Endothelial cell of umbilical vein (primary cell): ENCODE measurements around the gene ACTL7B. TPM values are rescaled to one million over a fixed set of nuclear protein-coding genes. Genes with fewer than 3 reads are reported as not detected.
"Not testable (repeated sequence)": the region's sequence is repeated elsewhere in the genome, so short reads cannot be mapped to it uniquely, and the experiment has no call there.

Experiments used
- BruUV-seq: library from RNA; stranded (reverse); fragments of 400-500 nt; replicated peaks from 2 replicates; lab custom pipeline; 2021; lab: Mats Ljungman, UMichigan
- CTCF ChIA-PET: fragments of 300-600, 350-600 bp; sonication (Branson Sonifier 250); formaldehyde crosslinking; loops from one replicate; lab custom pipeline; 2021; ENCODE audit warnings: antibody characterized with exemption, inconsistent platforms; lab: Charles Lee
- POLR2A ChIA-PET: fragments of 300-600, 350-600 bp; sonication (Branson Sonifier 250); formaldehyde crosslinking; loops from one replicate; lab custom pipeline; 2021; ENCODE audit warnings: antibody characterized with exemption, inconsistent platforms; lab: Charles Lee
- DNase-seq: peaks from one replicate; pipeline ENCODE4 v3.0.0-alpha.2; 2011; ENCODE audit warnings: low read depth, low spot score
- FAIRE-seq: peaks from 2 replicates; lab custom pipeline; 2011; peaks lifted over from hg19 to GRCh38; lab: Jason Lieb, UNC
- H2AFZ ChIP-seq: 2 replicates; pipeline ENCODE4 v1.6.0; 2012; ENCODE audit warnings: low read depth, low read length, control low read depth, inconsistent platforms
- H3K27ac ChIP-seq: 2 replicates; pipeline ENCODE4 v1.5.1; 2011; ENCODE audit warnings: low read depth, mild to moderate bottlenecking, control low read depth, low read length, moderate library complexity; ENCODE audit not compliant: insufficient read depth
- H3K27me3 ChIP-seq, 2 experiments: 2 replicates each; pipeline versions ENCODE4 v1.6.0 to v1.6.1; 2011; ENCODE audit warnings: low read length in 2 of 2, mixed read lengths in 1 of 2; ENCODE audit not compliant: control insufficient read depth in 2 of 2, insufficient read depth in 2 of 2
- H3K36me3 ChIP-seq, 2 experiments: 2 replicates in 1 of 2; 3 replicates in 1 of 2; pipeline ENCODE4 v1.5.1; 2011; ENCODE audit warnings: low read length in 2 of 2, mild to moderate bottlenecking in 1 of 2, moderate library complexity in 1 of 2; ENCODE audit not compliant: control insufficient read depth in 2 of 2, insufficient read depth in 2 of 2; ENCODE audit errors: extremely low read depth in 1 of 2
- H3K4me1 ChIP-seq: 3 replicates; pipeline ENCODE4 v1.5.1; 2011; ENCODE audit warnings: mild to moderate bottlenecking, low read length; ENCODE audit not compliant: control insufficient read depth, insufficient read depth; ENCODE audit errors: extremely low read depth
- H3K4me2 ChIP-seq: 2 replicates; pipeline ENCODE4 v1.6.1; 2011; ENCODE audit warnings: low read length, control low read depth, mixed read lengths; ENCODE audit not compliant: insufficient read depth
- H3K4me3 ChIP-seq, 3 experiments: fragments of 200-600 bp in 1 of 3; sonication (generic), shearing (Covaris generic) in 1 of 3; replicated peaks in 1 of 3; 2 replicates each; pipeline ENCODE4 v1.5.1; 2011 to 2016; ENCODE audit warnings: control low read depth in 3 of 3, low read length in 3 of 3, mild to moderate bottlenecking in 2 of 3, inconsistent platforms in 1 of 3, low read depth in 1 of 3, moderate library complexity in 1 of 3; ENCODE audit not compliant: insufficient read depth in 1 of 3
- H3K79me2 ChIP-seq: 2 replicates; pipeline ENCODE4 v1.6.0; 2012; ENCODE audit warnings: low read length, inconsistent platforms; ENCODE audit not compliant: control insufficient read depth, insufficient read depth
- H3K9ac ChIP-seq: replicated peaks from 2 replicates; pipeline ENCODE3; 2011; ENCODE audit warnings: low read length, control low read depth; ENCODE audit not compliant: insufficient read depth; ENCODE audit errors: extremely low read depth
- H3K9me1 ChIP-seq: replicated peaks from 3 replicates; pipeline ENCODE4 v1.6.0; 2011; ENCODE audit warnings: mild to moderate bottlenecking, low read length; ENCODE audit not compliant: control insufficient read depth, insufficient read depth; ENCODE audit errors: extremely low read depth
- H3K9me3 ChIP-seq: replicated peaks from 2 replicates; pipeline ENCODE4 v1.5.1; 2012; ENCODE audit warnings: low read length, inconsistent platforms; ENCODE audit not compliant: control insufficient read depth, insufficient read depth
- H4K20me1 ChIP-seq: replicated peaks from 2 replicates; pipeline ENCODE3; 2011; ENCODE audit warnings: mild to moderate bottlenecking, low read length; ENCODE audit not compliant: control insufficient read depth, insufficient read depth; ENCODE audit errors: extremely low read depth
- CTCF ChIP-seq, 2 donors: IDR thresholded peaks; 1 replicate in 1 of 2; 2 replicates in 1 of 2; pipeline ENCODE4 v1.5.1; 2011; ENCODE audit warnings: low read length in 2 of 2, mild to moderate bottlenecking in 2 of 2, moderate library complexity in 2 of 2, control low read depth in 1 of 2, inconsistent platforms in 1 of 2, low read depth in 1 of 2; ENCODE audit not compliant: insufficient read depth in 1 of 2; ENCODE audit errors: extremely low read depth in 1 of 2
- EZH2 ChIP-seq: IDR thresholded peaks from 2 replicates; pipeline ENCODE4 v1.6.1; 2012; ENCODE audit warnings: borderline replicate concordance, low read depth, mild to moderate bottlenecking, moderate library complexity, low read length, inconsistent platforms; ENCODE audit not compliant: severe bottlenecking
- FOS ChIP-seq: IDR thresholded peaks from 2 replicates; pipeline ENCODE4 v1.6.1; 2011; ENCODE audit warnings: mild to moderate bottlenecking, low read length, moderate library complexity, borderline replicate concordance; ENCODE audit not compliant: insufficient read depth
- GATA2 ChIP-seq: IDR thresholded peaks from 2 replicates; pipeline ENCODE4 v1.7.0; 2011; ENCODE audit warnings: low read depth, mild to moderate bottlenecking, moderate library complexity, mixed read lengths, low read length; ENCODE audit not compliant: insufficient read length, insufficient read depth
- JUN ChIP-seq: IDR thresholded peaks from 2 replicates; pipeline ENCODE4 v1.6.1; 2011; ENCODE audit warnings: borderline replicate concordance, low read depth; ENCODE audit not compliant: insufficient read length, insufficient read depth
- MAX ChIP-seq: IDR thresholded peaks from 2 replicates; pipeline ENCODE4 v1.6.1; 2011; ENCODE audit not compliant: insufficient read depth, insufficient read length
- MYC ChIP-seq: IDR thresholded peaks from one replicate; pipeline ENCODE4 v1.6.1; 2011; ENCODE audit warnings: mild to moderate bottlenecking, low read depth, low read length
- POLR2A ChIP-seq: IDR thresholded peaks from 2 replicates; pipeline ENCODE4 v1.6.1; 2012; ENCODE audit warnings: low read depth, mild to moderate bottlenecking, control low read depth, low read length
- POLR2AphosphoS5 ChIP-seq: IDR thresholded peaks from 2 replicates; pipeline ENCODE4 v1.6.1; 2012; ENCODE audit warnings: low read depth, mild to moderate bottlenecking, control low read depth, low read length, moderate library complexity; ENCODE audit not compliant: insufficient read depth
- dilution Hi-C: fragments of 300-500 bp; cut with MboI; formaldehyde crosslinking; loops from one replicate; pipeline ENCODE4 v1.15.0; 2019; ENCODE audit warnings: low sequenced_read_pairs; ENCODE audit not compliant: extremely low pct_ligation_motif_present
- intact Hi-C: fragments of 100-400 bp; cut with micrococcal nuclease; formaldehyde crosslinking; loops from one replicate; pipeline ENCODE4 v1.10.0; 2022
- polyA plus RNA-seq, 4 experiments: library from polyadenylated mRNA; depleted of rRNA in 3 of 4; stranded (reverse) in 3 of 4; unstranded in 1 of 4; fragments of >200 nt; gene quantifications; 2 replicates each; pipeline versions ENCODE4 v1.2.1 to v1.2.3, GENCODE V29; 2011 to 2012; ENCODE audit warnings: missing spikeins in 1 of 4
- total RNA-seq: library from RNA; stranded (reverse); gene quantifications from 2 replicates; pipeline ENCODE4 v1.2.3, GENCODE V29; 2021

Gene ACTL7B
- total and polyA plus RNA-seq, 2 donors (not counting 3 experiments of a cell fraction or from before 2014, with no cell fraction given) = not detected

DNA sequence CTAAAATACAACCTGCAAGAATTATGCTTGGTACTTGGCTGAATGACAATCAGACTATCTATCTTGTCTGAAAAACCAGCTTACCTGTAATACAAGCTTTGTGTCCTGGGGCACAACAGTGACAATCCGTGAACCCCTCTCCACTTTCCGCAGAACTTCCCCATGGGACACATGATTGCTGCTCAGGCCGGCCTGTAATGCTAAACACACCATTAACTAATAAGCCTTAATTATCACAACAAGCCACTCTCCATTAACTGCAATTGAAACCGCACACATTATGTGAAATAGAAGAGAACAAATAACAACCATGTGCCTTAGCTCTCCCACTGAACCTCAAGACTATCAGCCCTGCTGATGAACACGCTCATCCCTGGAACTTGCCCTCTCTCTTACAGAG lies 44.4 kb upstream of the ACTL7B start:
- POLR2A ChIA-PET = interaction anchor here (0.7 kb wide), 1 partner anchor 27 kb away, joined by 4 read pairs; no protein-coding TSS in a partner anchor
- no peaks in the 10 kb centered on the region for H3K9me1 ChIP-seq
- TF ChIP-seq MYC (no peak), FOS (no peak), GATA2 (no peak), EZH2 (no peak), CTCF (IDR thresholded peaks at IDR 0.05; ENCODE audit: extremely low read depth in 1 of 2, insufficient read depth in 1 of 2, low read depth in 1 of 2, low read length in 2 of 2) (no peak), POLR2AphosphoS5 (no peak), POLR2A (no peak), JUN (no peak), MAX (no peak)
- intact Hi-C loops = no loop called here
- H3K9me3 ChIP-seq = no peaks in the 10 kb centered on the region
- no peak overlapping the region for H3K27ac ChIP-seq
- no peaks in the 10 kb centered on the region for H3K79me2 ChIP-seq
- FAIRE-seq (no peak), DNase-seq (no peak)
- CTCF ChIA-PET = interaction anchor here (1.5 to 2.2 kb wide), 2 partner anchors 10 to 54 kb away, joined by 7 to 11 read pairs; no protein-coding TSS in a partner anchor
- peaks cover 10 to 22% of the 10 kb centered on the region in 2 experiments for H3K36me3 ChIP-seq
- H3K27me3 ChIP-seq = no peaks in the 10 kb centered on the region
- dilution Hi-C loops = no loop called here
- H3K9ac ChIP-seq = no peak overlapping the region
- H3K4me1 ChIP-seq = no peaks in the 10 kb centered on the region
- H3K4me3 ChIP-seq = no peak overlapping the region
- no peak overlapping the region for H3K4me2 ChIP-seq
- H4K20me1 ChIP-seq = no peaks in the 10 kb centered on the region
- H2AFZ ChIP-seq = no peak overlapping the region
- no TSS peak for BruUV-seq

DNA sequence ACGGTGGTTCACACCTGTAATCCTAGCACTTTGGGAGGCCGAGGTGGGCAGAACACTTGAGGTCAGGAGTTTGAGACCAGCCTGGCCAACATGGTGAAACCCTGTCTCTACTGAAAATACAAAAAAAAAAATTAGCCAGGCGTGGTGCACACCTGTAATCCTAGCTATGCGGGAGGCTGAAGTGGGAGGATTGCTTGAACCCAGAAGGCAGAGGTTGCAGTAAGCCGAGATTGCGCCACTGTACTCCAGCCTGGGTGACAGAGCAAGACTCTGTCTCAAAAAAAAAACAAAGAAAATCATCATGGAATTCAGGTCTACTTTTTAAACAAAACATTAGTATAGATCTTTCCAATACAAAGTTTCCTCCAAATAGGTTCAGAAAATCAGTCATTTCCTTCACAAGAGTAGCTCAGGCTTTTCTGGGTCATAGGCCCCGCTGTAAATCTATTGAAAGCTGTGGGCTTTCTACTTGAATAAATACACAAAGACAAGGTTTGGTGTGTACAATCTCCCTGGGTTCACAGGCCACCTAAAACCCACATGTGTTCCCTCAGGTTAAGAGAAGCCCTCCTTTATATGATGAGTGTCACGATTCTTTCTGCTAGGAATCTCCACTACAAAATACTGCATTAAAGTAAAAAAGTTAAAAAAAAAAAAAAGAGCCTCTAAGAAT lies 43.4 kb upstream of the ACTL7B start:
- H3K27me3 ChIP-seq, H3K9me3 ChIP-seq, H3K27ac ChIP-seq, H3K4me2 ChIP-seq, dilution Hi-C loops, H3K4me3 ChIP-seq, intact Hi-C loops, BruUV-seq, H2AFZ ChIP-seq, FAIRE-seq, H3K9ac ChIP-seq, H3K4me1 ChIP-seq, H4K20me1 ChIP-seq, H3K79me2 ChIP-seq, DNase-seq, H3K9me1 ChIP-seq: not testable (repeated sequence)
- ChIA-PET CTCF (interaction anchor here (0.5 to 2.2 kb wide), 7 partner anchors 9 to 408 kb away, joined by 3 to 11 read pairs (median 4); no protein-coding TSS in a partner anchor), POLR2A (interaction anchor here (0.7 kb wide), 1 partner anchor 26 kb away, joined by 4 read pairs; no protein-coding TSS in a partner anchor)
- H3K36me3 ChIP-seq = peaks cover 11 to 22% of the 10 kb centered on the region in 2 experiments
